NCI-H446 (cell line): ENCODE results near the gene SLC37A3.
"Not testable (repeated sequence)": the region's sequence is repeated elsewhere in the genome, so short reads cannot be mapped to it uniquely, and the experiment has no call there.

Source experiments
- DNase-seq, 2 experiments: peaks; one replicate each; lab custom pipeline; 2025; lab: John Stamatoyannopoulos, UW

SLC37A3 gene, protein sequence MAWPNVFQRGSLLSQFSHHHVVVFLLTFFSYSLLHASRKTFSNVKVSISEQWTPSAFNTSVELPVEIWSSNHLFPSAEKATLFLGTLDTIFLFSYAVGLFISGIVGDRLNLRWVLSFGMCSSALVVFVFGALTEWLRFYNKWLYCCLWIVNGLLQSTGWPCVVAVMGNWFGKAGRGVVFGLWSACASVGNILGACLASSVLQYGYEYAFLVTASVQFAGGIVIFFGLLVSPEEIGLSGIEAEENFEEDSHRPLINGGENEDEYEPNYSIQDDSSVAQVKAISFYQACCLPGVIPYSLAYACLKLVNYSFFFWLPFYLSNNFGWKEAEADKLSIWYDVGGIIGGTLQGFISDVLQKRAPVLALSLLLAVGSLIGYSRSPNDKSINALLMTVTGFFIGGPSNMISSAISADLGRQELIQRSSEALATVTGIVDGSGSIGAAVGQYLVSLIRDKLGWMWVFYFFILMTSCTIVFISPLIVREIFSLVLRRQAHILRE

GRCh38 chr7:140397784-140398750 is at the start of gene SLC37A3:
SLC37A3 (minus strand) TSS chr7:140398530; CDS start chr7:140382526, 16,004 bp downstream.
- peak; percentile 31 to 83 for DNase-seq

DNA sequence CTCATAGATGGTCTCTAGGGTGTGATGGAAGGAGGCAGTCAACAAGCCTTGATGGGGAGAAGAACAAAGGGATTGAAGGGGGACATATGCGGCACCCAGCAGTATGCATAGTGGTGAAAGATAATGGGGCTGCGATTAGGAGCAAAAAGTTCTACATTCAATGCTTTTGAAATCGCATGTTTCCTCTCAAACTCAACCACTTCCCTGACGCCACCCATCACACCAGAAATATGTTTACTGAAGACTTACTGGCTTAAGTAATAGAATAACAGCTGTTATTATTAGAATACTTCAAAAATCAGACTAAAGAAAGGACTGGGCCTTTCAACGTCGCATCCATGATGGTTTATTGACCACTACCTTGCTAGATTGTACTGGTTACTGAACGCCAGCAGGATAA is 49.5 kb upstream of the SLC37A3 start:
- no peak for DNase-seq

DNA sequence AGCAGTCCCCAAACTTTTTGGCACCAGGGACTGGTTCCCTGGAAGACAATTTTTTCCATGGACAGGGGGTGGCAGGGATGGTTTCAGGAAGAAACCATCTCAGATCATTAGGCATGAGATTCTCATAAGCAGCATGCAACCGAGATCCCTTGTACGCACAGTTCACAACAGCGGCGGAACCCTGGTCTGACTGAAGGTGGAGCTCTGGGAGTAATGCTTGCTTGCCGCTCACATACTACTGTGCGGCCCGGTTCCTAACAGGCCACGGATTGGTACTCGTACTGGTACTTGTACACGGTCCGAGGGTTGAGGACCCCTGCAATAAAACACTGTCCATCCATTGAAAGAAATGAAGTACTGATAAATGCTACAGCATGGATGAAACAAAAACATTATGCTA is 48.1 kb upstream of the SLC37A3 start:
- DNase-seq: no peak

DNA sequence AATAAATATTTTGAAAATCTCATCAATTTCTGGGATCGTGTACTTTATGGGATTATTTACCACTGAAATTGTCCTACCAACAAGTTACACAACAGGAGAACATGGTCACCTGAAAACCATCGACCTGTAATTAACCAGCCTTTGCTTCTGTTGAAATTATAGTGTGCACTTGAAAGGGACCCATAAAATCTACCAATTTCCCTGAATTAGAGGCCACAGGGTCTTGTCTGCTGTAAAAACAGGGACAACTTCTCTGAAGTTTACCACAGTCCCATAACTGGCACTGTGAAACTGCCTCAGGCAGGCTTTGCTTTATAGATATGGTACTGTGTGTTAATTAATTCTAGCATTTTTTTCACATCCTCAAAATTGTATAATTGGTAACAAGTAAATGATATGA is 43.2 kb upstream of the SLC37A3 start:
- no peak for DNase-seq

DNA sequence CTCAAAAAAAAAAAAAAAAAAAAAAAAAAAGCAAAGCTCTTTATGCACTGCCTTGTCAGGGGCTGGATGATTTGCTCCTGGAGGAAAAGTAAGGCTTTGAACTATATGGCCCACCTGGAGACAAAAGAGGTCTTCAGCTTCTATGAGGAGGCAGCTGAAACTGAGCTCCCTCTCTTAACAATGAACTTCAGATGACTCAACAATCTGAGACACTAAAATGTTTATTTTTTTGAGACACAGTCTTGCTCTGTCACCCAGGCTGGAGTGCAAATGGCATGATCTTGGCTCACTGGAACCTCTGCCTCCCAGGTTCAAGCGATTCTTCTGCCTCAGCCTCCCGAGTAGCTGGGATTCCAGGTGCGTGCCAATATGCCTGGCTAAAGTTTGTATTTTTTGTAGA is 42.3 kb upstream of the SLC37A3 start:
- no peak for DNase-seq

- DNase-seq: no peak
These were observed 41.0 kb upstream of the SLC37A3 start for GRCh38 chr7:140439359-140439758.

GRCh38 chr7:140435252-140435895 is 37.0 kb upstream of the SLC37A3 start:
- DNase-seq: no peak

DNA sequence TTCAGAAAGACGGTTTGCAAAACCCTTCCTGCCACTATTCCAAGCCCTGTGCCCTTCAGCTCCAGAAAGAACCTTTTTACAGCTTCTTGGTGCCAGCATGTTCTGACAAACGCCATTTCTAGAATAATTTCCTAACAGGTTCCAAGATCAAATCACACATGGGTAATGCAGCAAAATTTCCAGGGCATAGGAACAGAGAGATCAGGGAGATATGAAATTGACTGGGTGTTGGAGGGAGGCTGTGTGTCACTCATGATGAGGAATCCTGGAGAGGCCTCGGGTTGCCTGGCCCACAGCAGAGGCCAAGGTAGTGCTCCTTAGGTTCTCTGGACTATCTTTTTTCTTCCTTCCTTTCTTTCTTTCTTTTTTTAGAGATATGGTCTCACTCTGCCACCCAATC is 35.1 kb upstream of the SLC37A3 start:
- no peak for DNase-seq

GRCh38 chr7:140426130-140426529 is 27.8 kb upstream of the SLC37A3 start:
- no peak for DNase-seq

DNA sequence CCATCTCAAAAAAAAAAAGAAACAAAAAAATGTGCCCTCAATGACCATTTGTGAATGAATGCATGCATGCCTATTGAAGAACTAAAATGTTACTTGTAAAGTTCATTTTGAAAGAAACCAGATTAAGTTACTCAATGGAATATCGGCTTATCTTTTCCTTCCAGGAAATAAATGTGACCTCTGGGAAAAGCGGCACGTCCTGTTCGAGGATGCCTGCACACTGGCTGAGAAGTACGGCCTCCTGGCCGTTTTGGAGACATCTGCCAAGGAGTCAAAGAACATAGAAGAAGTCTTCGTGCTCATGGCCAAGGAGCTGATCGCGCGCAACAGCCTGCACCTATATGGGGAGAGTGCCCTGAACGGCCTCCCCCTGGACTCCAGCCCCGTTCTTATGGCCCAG is 27.4 kb upstream of the SLC37A3 start:
- no peak for DNase-seq

DNA sequence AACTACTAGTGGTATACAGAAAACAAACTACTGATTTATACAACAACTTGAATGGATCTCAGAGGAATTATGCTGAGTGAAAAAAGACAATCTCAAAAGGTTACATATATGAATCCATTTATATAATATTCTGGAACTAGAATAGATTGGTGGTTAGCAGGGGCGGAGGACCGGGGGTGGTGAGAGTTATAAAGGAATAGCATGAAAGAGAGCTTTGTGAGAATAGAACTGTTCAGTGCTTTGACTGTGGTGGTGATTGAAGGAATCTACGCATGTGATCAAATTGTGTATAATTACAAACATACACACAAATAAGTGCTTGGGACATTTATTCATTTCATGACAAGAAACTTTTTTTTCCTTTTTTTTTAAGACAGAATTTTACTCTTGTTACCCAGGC is 25.2 kb upstream of the SLC37A3 start:
- DNase-seq: no peak

DNA sequence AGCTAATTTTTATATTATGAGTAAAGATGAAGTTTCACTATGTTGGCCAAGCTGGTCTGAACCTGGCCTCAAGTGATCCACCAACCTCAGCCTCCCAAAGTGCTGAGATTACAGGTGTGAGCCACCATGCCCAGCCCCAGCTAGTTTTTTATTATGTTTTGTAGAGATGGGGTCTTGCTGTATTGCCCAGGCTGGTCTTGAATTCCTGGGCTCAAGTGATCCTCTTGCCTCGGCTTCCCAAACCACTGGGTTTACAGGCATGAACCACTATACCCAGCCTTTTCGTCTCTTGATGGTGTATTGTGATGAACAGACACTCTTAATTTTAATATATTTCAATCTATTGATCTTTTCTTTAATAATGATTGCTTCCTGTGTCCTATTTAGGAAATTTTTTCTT is 23.2 kb upstream of the SLC37A3 start:
- no peak for DNase-seq

DNA sequence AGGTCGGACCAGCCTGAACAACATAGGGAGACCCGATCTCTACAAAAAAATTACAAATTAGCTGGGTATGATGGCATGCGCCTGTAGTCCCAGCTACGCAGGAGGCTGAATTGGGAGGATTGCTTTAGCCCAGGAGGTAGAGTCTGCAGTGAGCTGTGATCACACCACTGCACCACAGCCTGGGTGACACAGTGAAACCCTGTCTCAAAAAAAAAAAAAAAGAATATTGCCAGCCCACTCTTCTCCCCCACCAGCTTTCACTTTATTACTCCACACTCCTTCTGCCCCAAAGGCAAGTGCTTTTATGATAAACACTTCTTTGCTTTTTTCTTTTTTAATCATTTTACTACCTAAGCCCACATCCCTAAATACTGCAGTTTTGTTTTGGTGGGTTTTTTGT is 20.3 kb upstream of the SLC37A3 start:
- no peak for DNase-seq

GRCh38 chr7:140418156-140418472 is 19.8 kb upstream of the SLC37A3 start:
- not testable (repeated sequence) for DNase-seq

DNA sequence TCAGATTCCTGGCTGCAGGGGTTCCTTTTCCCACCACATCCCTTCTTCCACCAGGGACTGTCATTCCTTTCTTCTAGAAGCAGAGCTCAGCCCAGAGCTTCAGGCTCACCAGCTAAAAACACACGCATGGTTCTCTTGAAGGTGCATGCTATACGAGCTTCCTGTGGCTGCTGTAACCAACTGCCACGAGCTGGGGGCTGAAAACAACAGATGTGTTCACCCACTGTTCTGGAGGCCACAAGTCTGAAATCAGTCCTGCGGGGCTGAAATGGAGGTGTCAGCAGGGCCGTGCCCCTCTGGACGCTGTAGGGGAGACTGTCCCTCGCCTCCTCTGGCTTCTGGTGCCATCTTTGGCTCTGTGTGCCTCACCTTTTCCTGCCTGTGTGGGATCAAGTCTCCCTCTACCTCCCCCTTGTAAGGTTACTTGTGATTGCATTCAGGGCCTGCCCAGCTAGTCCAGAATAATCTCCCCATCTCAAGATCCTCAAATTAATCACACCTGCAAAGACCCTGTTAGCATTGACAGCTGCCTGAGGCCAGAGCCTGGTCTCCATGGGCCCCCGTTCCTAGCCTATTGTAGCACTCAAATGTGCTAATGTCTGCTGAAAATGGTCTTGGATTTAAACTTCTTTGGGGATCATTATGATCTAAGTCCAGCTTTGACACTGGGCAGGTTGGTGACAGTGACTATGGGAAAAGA is 19.3 kb upstream of the SLC37A3 start:
- DNase-seq: no peak

DNA sequence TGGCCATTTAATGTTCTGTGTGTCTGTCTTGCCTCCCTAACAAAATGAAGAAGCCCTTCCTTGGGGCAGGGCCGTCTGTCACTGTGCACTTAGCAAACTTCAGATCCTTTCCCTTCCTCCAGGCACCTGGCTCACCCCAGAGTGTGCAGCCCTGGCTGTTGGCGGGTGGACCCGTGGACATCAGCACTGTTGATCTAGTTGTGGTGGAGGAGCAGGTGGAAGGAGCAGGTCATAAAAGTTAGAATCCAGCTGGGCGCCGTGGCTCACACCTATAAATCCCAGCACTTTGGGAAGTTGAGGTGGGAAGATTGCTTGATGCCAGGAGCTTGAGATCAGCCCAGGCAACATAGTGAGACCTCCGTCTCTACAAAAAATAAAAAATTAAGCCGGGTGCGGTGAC is 18.2 kb upstream of the SLC37A3 start:
- DNase-seq: no peak

- not testable (repeated sequence) for DNase-seq
These were observed 17.5 kb upstream of the SLC37A3 start for GRCh38 chr7:140415816-140416215.

GRCh38 chr7:140415361-140415760 is 17.0 kb upstream of the SLC37A3 start:
- DNase-seq: no peak

DNA sequence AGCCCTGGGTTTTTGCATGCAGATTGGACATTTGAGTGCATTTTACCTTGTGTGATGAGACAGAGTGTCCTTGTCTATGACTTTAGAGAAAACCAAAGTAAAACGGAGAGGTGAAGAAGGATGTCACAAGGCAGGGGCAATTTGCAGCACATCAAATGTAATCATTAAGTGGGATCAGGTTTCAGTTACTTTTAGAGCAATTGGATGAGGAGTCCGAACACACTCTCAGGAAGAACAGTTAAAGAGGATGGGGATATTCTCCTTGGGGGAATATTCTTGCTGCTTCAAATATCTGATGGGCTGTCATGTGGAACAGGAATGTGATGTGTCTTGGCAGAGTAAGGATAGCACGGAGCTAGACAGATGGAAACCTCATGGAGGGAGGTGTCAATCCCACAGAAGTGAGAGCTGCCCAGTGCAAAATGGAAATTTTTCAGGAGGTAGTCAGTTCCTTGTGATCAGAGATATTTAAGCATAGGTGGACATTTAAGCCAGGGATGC is 6.3 kb upstream of the SLC37A3 start:
- DNase-seq: peak; percentile 6 to 68

DNA sequence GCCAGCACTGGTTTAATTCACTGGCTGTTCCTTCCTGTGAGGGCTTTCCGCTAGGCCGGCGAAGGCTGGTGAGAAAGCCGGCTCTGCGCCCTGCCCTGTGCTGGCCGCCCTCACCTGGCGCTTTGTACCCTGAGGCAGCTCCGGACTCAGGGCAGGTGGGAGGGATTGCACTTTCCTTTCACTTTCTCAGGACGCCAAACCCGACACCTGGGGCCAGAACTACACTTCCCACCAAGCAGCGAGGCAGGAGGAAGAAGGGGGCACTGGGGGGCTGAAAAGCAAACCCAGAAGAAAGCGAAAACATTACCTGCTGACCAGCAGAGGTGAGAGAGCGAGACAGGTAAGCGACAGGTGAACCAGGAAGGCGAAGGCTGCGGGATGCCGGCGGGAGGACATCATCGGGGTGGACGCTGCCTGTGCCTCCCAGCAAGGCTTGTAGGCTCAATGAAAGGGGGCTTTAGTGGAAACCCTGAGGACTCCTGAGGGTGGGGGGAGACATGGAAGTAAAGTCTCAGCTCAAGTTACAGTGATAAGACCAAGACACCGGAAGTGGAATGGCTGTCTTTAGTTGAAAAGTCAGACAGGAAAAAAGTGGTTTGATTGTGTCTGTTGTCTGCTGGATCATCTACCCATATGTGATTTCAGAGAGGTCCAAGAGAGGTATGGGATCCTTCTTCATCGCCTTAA is 5.7 kb upstream of the SLC37A3 start, which contains the start of gene RAB19:
Gene RAB19 (plus strand): TSS at position 181 of the 687 bp plus-strand sequence. CDS start 3,589 bp downstream, outside the sequence.
- DNase-seq: no peak
